Esophagus squamous epithelium (tissue), 4 donors: ENCODE data around the gene DCST2.

Source experiments
- POLR2A ChIP-seq, 4 donors: fragments of 450-650 bp; IDR thresholded peaks; one replicate each; pipeline ENCODE4 v1.6.1; 2017; ENCODE audit warnings: antibody characterized with exemption in 4 of 4, mild to moderate bottlenecking in 4 of 4, moderate library complexity in 3 of 4
- TF ChIP-seq, protein P1 (sequence below), 6 experiments: fragments of 450-650 bp in 4 of 6; fragments of 200-600 bp in 2 of 6; sonication (generic) in 2 of 6; IDR thresholded peaks; one replicate each; pipeline ENCODE4 v1.5.1; 2016 to 2019; ENCODE audit warnings: antibody characterized with exemption in 6 of 6, mild to moderate bottlenecking in 4 of 6, moderate library complexity in 4 of 6

DNA sequence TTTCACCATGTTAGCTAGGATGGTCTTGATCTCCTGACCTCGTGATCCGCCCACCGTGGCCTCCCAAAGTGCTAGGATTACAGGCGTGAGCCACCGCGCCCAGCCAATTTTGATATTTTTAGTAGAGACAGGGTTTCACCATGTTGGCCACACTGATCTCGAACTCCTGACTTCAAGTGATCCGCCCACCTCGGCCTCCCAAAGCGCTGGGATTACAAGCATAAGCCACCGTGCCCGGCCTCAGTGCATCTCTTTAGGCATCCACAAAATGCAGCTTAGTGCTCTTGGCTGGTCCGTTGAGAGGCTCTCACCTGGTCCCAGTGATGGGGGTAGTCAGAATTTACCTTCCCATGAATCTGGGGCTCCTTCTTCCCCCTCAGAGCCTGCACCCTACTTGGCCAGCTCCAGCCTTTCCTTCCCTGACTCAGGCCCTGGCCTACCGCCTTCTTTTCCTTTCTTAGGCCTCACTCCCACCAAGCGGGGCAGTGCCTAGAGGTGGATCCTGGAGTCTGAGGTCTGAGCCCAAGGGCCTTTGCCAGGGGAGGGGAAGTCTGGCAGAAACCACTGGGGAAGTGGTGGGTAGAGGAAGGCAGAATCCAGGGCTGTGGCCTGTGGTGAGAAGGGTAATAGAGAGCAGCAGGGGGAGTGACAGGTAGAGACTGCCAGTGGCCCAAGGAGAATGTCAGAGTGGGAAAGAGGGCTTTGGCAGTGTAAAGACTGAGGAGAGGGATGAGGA lies 36.4 kb downstream of the DCST2 start:
- TF ChIP-seq, protein P1, sequence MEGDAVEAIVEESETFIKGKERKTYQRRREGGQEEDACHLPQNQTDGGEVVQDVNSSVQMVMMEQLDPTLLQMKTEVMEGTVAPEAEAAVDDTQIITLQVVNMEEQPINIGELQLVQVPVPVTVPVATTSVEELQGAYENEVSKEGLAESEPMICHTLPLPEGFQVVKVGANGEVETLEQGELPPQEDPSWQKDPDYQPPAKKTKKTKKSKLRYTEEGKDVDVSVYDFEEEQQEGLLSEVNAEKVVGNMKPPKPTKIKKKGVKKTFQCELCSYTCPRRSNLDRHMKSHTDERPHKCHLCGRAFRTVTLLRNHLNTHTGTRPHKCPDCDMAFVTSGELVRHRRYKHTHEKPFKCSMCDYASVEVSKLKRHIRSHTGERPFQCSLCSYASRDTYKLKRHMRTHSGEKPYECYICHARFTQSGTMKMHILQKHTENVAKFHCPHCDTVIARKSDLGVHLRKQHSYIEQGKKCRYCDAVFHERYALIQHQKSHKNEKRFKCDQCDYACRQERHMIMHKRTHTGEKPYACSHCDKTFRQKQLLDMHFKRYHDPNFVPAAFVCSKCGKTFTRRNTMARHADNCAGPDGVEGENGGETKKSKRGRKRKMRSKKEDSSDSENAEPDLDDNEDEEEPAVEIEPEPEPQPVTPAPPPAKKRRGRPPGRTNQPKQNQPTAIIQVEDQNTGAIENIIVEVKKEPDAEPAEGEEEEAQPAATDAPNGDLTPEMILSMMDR (IDR thresholded peaks at IDR 0.05), result no peak
- TF ChIP-seq POLR2A (IDR thresholded peaks at IDR 0.05), result no peak
